Activated CD4-positive, alpha-beta T cell treated with anti-CD3 and anti-CD28 coated beads for 36 hours (primary cell): Measurements from ENCODE around the gene TUBGCP3. TPM values are rescaled to one million over a fixed set of nuclear protein-coding genes. Genes with fewer than 3 reads are reported as not detected.

ENCODE experiments used
- ATAC-seq: fragments of 200-7000 bp; cut with Tn5 transposase; one replicate; pipeline ENCODE4 v1.10.0; 2021; ENCODE audit warnings: mild to moderate bottlenecking, moderate library complexity
- CTCF ChIA-PET: fragments of 350-600 bp; sonication (Branson Sonifier 250); formaldehyde crosslinking; loops from one replicate; lab custom pipeline; 2021; ENCODE audit warnings: antibody characterized with exemption; lab: Charles Lee
- POLR2A ChIA-PET: fragments of 350-600 bp; sonication (Branson Sonifier 250); formaldehyde crosslinking; loops from one replicate; lab custom pipeline; 2021; ENCODE audit warnings: antibody characterized with exemption, inconsistent platforms; lab: Charles Lee
- DNase-seq: peaks from one replicate; pipeline ENCODE4 v3.0.0-alpha.2; 2020
- H3K27ac Mint-ChIP-seq: one replicate; pipeline ENCODE4 v1.8.0; 2021; ENCODE audit warnings: mixed read lengths
- H3K27me3 Mint-ChIP-seq: one replicate; pipeline ENCODE4 v1.8.0; 2021; ENCODE audit warnings: mixed read lengths
- H3K36me3 Mint-ChIP-seq: one replicate; pipeline ENCODE4 v1.8.0; 2021; ENCODE audit warnings: low read depth, mixed read lengths
- H3K4me1 Mint-ChIP-seq: one replicate; pipeline ENCODE4 v1.8.0; 2021; ENCODE audit warnings: mixed read lengths
- H3K4me3 Mint-ChIP-seq: one replicate; pipeline ENCODE4 v1.8.0; 2021; ENCODE audit warnings: mild to moderate bottlenecking, moderate library complexity, mixed read lengths
- H3K9me3 Mint-ChIP-seq: one replicate; pipeline ENCODE4 v1.8.0; 2021; ENCODE audit warnings: low read depth, mixed read lengths
- intact Hi-C, 2 experiments: fragments of 100-400 bp; cut with DNase I in 1 of 2; cut with micrococcal nuclease in 1 of 2; formaldehyde crosslinking; loops; one replicate each; pipeline versions ENCODE4 v1.14.2 to v1.15.1; 2022 to 2024; cut with DNase I, micrococcal nuclease
- total RNA-seq, 2 experiments: library from RNA; stranded (reverse); gene quantifications; one replicate each; pipeline ENCODE4 v1.2.3, GENCODE V29; 2021

The TUBGCP3 gene
- total RNA-seq, 2 experiments from 2014 or later = 57.2 to 60.5 TPM

GRCh38 chr13:112625698-112626097 is 37.7 kb upstream of the TUBGCP3 start:
- H3K27ac Mint-ChIP-seq = no peak overlapping the region
- H3K9me3 Mint-ChIP-seq = no peaks in the 10 kb centered on the region
- ATAC-seq = no peak
- no peak overlapping the region for H3K4me3 Mint-ChIP-seq
- no peaks in the 10 kb centered on the region for H3K36me3 Mint-ChIP-seq
- intact Hi-C loops = no loop called here
- ChIA-PET CTCF (no interaction called here), POLR2A (no interaction called here)
- H3K4me1 Mint-ChIP-seq = no peaks in the 10 kb centered on the region
- H3K27me3 Mint-ChIP-seq = peaks cover 3% of the 10 kb centered on the region
- DNase-seq = no peak

GRCh38 chr13:112624602-112625430 is 36.9 kb upstream of the TUBGCP3 start:
- no peaks in the 10 kb centered on the region for H3K4me1 Mint-ChIP-seq
- H3K27me3 Mint-ChIP-seq = peaks cover 3% of the 10 kb centered on the region
- ChIA-PET CTCF (interaction anchor here (0.5 to 1.3 kb wide), 2 partner anchors 15 to 270 kb away, joined by 3 read pairs; no protein-coding TSS in a partner anchor), POLR2A (no interaction called here)
- no peak overlapping the region for H3K27ac Mint-ChIP-seq
- H3K9me3 Mint-ChIP-seq = no peaks in the 10 kb centered on the region
- DNase-seq (no peak), ATAC-seq (no peak)
- H3K36me3 Mint-ChIP-seq = no peaks in the 10 kb centered on the region
- no peak overlapping the region for H3K4me3 Mint-ChIP-seq
- intact Hi-C loops = no loop called here

GRCh38 chr13:112624040-112624439 is 36.1 kb upstream of the TUBGCP3 start:
- DNase-seq (no peak), ATAC-seq (no peak)
- POLR2A ChIA-PET = no interaction called here
- intact Hi-C loops = no loop called here
- no peak overlapping the region for H3K4me3 Mint-ChIP-seq
- no peaks in the 10 kb centered on the region for H3K9me3 Mint-ChIP-seq
- H3K27ac Mint-ChIP-seq = no peak overlapping the region
- CTCF ChIA-PET = interaction anchor here (0.5 to 1.3 kb wide), 2 partner anchors 16 to 271 kb away, joined by 3 read pairs; no protein-coding TSS in a partner anchor
- H3K36me3 Mint-ChIP-seq = no peaks in the 10 kb centered on the region
- H3K27me3 Mint-ChIP-seq = peaks cover 3% of the 10 kb centered on the region
- no peaks in the 10 kb centered on the region for H3K4me1 Mint-ChIP-seq

- POLR2A ChIA-PET = no interaction called here
- intact Hi-C loops = no loop called here
- no peak for ATAC-seq
- CTCF ChIA-PET = interaction anchor here (0.9 kb wide), 1 partner anchor 17 kb away, joined by 3 read pairs; no protein-coding TSS in a partner anchor
- Mint-ChIP-seq H3K4me1 (no peaks in the 10 kb centered on the region), H3K27me3 (peaks cover 3% of the 10 kb centered on the region), H3K9me3 (no peaks in the 10 kb centered on the region), H3K4me3 (no peak overlapping the region), H3K27ac (no peak overlapping the region), H3K36me3 (no peaks in the 10 kb centered on the region)
- no peak for DNase-seq
These were observed 35.2 kb upstream of the TUBGCP3 start for GRCh38 chr13:112623051-112623711.

GRCh38 chr13:112622375-112622774 is 34.4 kb upstream of the TUBGCP3 start:
- CTCF ChIA-PET = interaction anchor here (0.9 kb wide), 2 partner anchors 12 to 16 kb away, joined by 3 to 5 read pairs; no protein-coding TSS in a partner anchor
- DNase-seq (no peak), ATAC-seq (no peak)
- intact Hi-C loops = no loop called here
- H3K4me1 Mint-ChIP-seq = no peaks in the 10 kb centered on the region
- H3K27ac Mint-ChIP-seq = no peak overlapping the region
- H3K27me3 Mint-ChIP-seq = peaks cover 3% of the 10 kb centered on the region
- no peaks in the 10 kb centered on the region for H3K36me3 Mint-ChIP-seq
- H3K9me3 Mint-ChIP-seq = no peaks in the 10 kb centered on the region
- POLR2A ChIA-PET = no interaction called here
- no peak overlapping the region for H3K4me3 Mint-ChIP-seq

GRCh38 chr13:112619730-112620631 is 32.0 kb upstream of the TUBGCP3 start:
- no peaks in the 10 kb centered on the region for H3K4me1 Mint-ChIP-seq
- peaks cover 5% of the 10 kb centered on the region for H3K27me3 Mint-ChIP-seq
- CTCF ChIA-PET = no interaction called here
- intact Hi-C loops = no loop called here
- no peak overlapping the region for H3K27ac Mint-ChIP-seq
- H3K36me3 Mint-ChIP-seq = no peaks in the 10 kb centered on the region
- ATAC-seq = peak; percentile 73
- H3K9me3 Mint-ChIP-seq = no peaks in the 10 kb centered on the region
- H3K4me3 Mint-ChIP-seq = peak overlapping the region; percentile 13
- POLR2A ChIA-PET = no interaction called here
- peak; percentile 26 for DNase-seq

- CTCF ChIA-PET = interaction anchor here (0.6 to 0.8 kb wide), 3 partner anchors 11 to 79 kb away, joined by 3 read pairs; no protein-coding TSS in a partner anchor
- no peak for ATAC-seq
These were observed 30.5 kb upstream of the TUBGCP3 start for GRCh38 chr13:112618501-112618900.

GRCh38 chr13:112617754-112618375 is 29.9 kb upstream of the TUBGCP3 start:
- Mint-ChIP-seq H3K9me3 (no peaks in the 10 kb centered on the region), H3K4me3 (no peak overlapping the region), H3K4me1 (no peaks in the 10 kb centered on the region), H3K27me3 (peaks cover 5% of the 10 kb centered on the region), H3K27ac (no peak overlapping the region), H3K36me3 (no peaks in the 10 kb centered on the region)
- ATAC-seq (no peak), DNase-seq (no peak)
- CTCF ChIA-PET = no interaction called here
- POLR2A ChIA-PET = no interaction called here
- intact Hi-C loops = loop anchor here (1.0 kb wide), 1 partner anchor 256 kb away; no protein-coding TSS in a partner anchor

More at GRCh38 chr13:112618501-112618900, 30.5 kb upstream of the TUBGCP3 start:
- Mint-ChIP-seq H3K4me3 (no peak overlapping the region), H3K27me3 (peaks cover 5% of the 10 kb centered on the region), H3K9me3 (no peaks in the 10 kb centered on the region), H3K27ac (no peak overlapping the region), H3K4me1 (no peaks in the 10 kb centered on the region), H3K36me3 (no peaks in the 10 kb centered on the region)
- POLR2A ChIA-PET = no interaction called here
- intact Hi-C loops = no loop called here
- DNase-seq = no peak

GRCh38 chr13:112616586-112617362 is 28.8 kb upstream of the TUBGCP3 start:
- ChIA-PET POLR2A (no interaction called here), CTCF (interaction anchor here (0.9 to 3.1 kb wide), 2 partner anchors 11 to 258 kb away, joined by 3 to 19 read pairs; no protein-coding TSS in a partner anchor)
- Mint-ChIP-seq H3K36me3 (no peaks in the 10 kb centered on the region), H3K4me3 (no peak overlapping the region), H3K27ac (no peak overlapping the region), H3K9me3 (no peaks in the 10 kb centered on the region), H3K4me1 (no peaks in the 10 kb centered on the region), H3K27me3 (peaks cover 8% of the 10 kb centered on the region)
- peak; percentile 51 for DNase-seq
- intact Hi-C loops = loop anchor here (1.0 kb wide), 1 partner anchor 258 kb away; no protein-coding TSS in a partner anchor
- peak; percentile 78 for ATAC-seq

- Mint-ChIP-seq H3K4me1 (no peaks in the 10 kb centered on the region), H3K4me3 (no peak overlapping the region), H3K9me3 (no peaks in the 10 kb centered on the region), H3K27ac (no peak overlapping the region), H3K36me3 (no peaks in the 10 kb centered on the region), H3K27me3 (peaks cover 8% of the 10 kb centered on the region)
- intact Hi-C loops = no loop called here
- ATAC-seq = no peak
- POLR2A ChIA-PET = no interaction called here
- no peak for DNase-seq
- CTCF ChIA-PET = interaction anchor here (3.1 kb wide), 1 partner anchor 9 kb away, joined by 19 read pairs; no protein-coding TSS in a partner anchor
These were observed 27.4 kb upstream of the TUBGCP3 start for GRCh38 chr13:112615391-112615790.
